SH-SY5Y (cell line): ENCODE results near the gene SYT5.

Source experiments
- GATA2 ChIP-seq: IDR thresholded peaks from 2 replicates; pipeline ENCODE4 v1.6.1; 2011; ENCODE audit warnings: mild to moderate bottlenecking, low read depth, low read length
- GATA3 ChIP-seq: IDR thresholded peaks from 2 replicates; pipeline ENCODE4 v1.6.1; 2011; ENCODE audit warnings: low read depth, mild to moderate bottlenecking, low read length, moderate library complexity

DNA sequence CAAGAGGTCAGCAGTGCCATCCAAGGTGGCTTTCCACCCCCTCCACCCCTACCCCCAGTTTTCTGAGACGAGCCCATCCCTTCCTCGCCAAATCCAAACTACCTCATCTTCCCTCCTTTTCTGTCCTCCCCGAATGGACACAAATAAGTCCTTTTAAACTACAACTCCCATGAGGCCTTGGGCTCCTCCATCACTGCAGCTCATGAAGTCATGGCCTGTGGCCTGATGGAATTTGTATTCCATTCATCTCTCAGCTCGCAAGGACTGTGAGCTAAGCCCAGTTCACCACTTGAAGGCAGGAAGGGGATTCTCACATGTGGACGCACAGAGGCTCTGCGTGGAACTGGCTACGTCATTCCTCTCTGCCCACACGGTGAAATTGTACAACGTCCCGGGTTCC lies 16.7 kb upstream of the SYT5 start:
- TF ChIP-seq GATA2 (no peak), GATA3 (no peak)
